Measurements from ENCODE around the gene ETS1.
A peak's percentile ranks its signal among the peaks of the same experiment; 100 is the strongest.

Gene ETS1

GRCh38 chr11:128587415-128587814, at the start of gene ETS1:
Gene ETS1 (minus strand): TSS chr11:128587558. CDS start chr11:128573130, 14,428 bp downstream.
- Histone ChIP-seq H3K9me3 (no peaks in the 10 kb centered on the region), H3K27me3 (no peaks in the 10 kb centered on the region), H3K4me1 (peaks cover 26% of the 10 kb centered on the region), H3K4me2 (peak within 1 kb of the TSS; percentile 67), H3K27ac (no peak within 1 kb of the TSS), H3K4me3 (no peak within 1 kb of the TSS), H4K20me1 (no peaks in the 10 kb centered on the region), H3K36me3 (no peaks in the 10 kb centered on the region), H3K9ac (no peak within 1 kb of the TSS)
- TF ChIP-seq Cebpa-rat (IDR thresholded peaks at IDR 0.05) = no peak

GRCh38 chr11:128634395-128634794, 47.0 kb upstream of the ETS1 start:
- Histone ChIP-seq H3K36me3 (no peaks in the 10 kb centered on the region), H3K4me1 (peaks cover 56% of the 10 kb centered on the region), H3K9me3 (peaks cover 13% of the 10 kb centered on the region), H3K4me3 (no peak overlapping the region), H4K20me1 (no peaks in the 10 kb centered on the region), H3K4me2 (no peak overlapping the region), H3K27ac (no peak overlapping the region), H3K9ac (no peak overlapping the region), H3K27me3 (no peaks in the 10 kb centered on the region)
- no peak for TF ChIP-seq Cebpa-rat (IDR thresholded peaks at IDR 0.05)

GRCh38 chr11:128633384-128633965, 46.1 kb upstream of the ETS1 start:
- Histone ChIP-seq H3K4me3 (no peak overlapping the region), H4K20me1 (no peaks in the 10 kb centered on the region), H3K27me3 (no peaks in the 10 kb centered on the region), H3K9me3 (peaks cover 5% of the 10 kb centered on the region; the same call in 1 of the 2 replicates), H3K27ac (0 out of 2 replicates have a peak overlapping the region, but pooled peaks have one; percentile 42), H3K4me1 (peaks cover 65% of the 10 kb centered on the region), H3K9ac (no peak overlapping the region), H3K36me3 (no peaks in the 10 kb centered on the region), H3K4me2 (peak overlapping the region; percentile 61; the same call in 1 of the 2 replicates)
- TF ChIP-seq Cebpa-rat (IDR thresholded peaks at IDR 0.05) = no peak

- no peak overlapping the region for H3K9ac ChIP-seq
Observed at GRCh38 chr11:128632141-128632791, 44.9 kb upstream of the ETS1 start.

GRCh38 chr11:128630367-128631230, 43.2 kb upstream of the ETS1 start:
- H3K27me3 ChIP-seq = no peaks in the 10 kb centered on the region
- peak overlapping the region; percentile 54 for H3K9ac ChIP-seq
- H3K4me2 ChIP-seq = peak overlapping the region; percentile 86
- no peaks in the 10 kb centered on the region for H3K9me3 ChIP-seq
- TF ChIP-seq Cebpa-rat (IDR thresholded peaks at IDR 0.05) = no peak
- peaks cover 79% of the 10 kb centered on the region for H3K4me1 ChIP-seq
- H4K20me1 ChIP-seq = no peaks in the 10 kb centered on the region
- no peak overlapping the region for H3K4me3 ChIP-seq
- H3K27ac ChIP-seq = peak overlapping the region; percentile 90
- H3K36me3 ChIP-seq = no peaks in the 10 kb centered on the region

More at GRCh38 chr11:128632141-128632791, 44.9 kb upstream of the ETS1 start:
- Histone ChIP-seq H4K20me1 (no peaks in the 10 kb centered on the region), H3K4me2 (peak overlapping the region; percentile 61), H3K4me3 (no peak overlapping the region), H3K4me1 (peaks cover 75% of the 10 kb centered on the region), H3K27me3 (no peaks in the 10 kb centered on the region), H3K36me3 (no peaks in the 10 kb centered on the region), H3K9me3 (no peaks in the 10 kb centered on the region), H3K27ac (peak overlapping the region; percentile 42)
- no peak for TF ChIP-seq Cebpa-rat (IDR thresholded peaks at IDR 0.05)

- no peaks in the 10 kb centered on the region for H3K36me3 ChIP-seq
- no peaks in the 10 kb centered on the region for H3K9me3 ChIP-seq
- H3K27me3 ChIP-seq = no peaks in the 10 kb centered on the region
- H3K9ac ChIP-seq = peak overlapping the region; percentile 66
- no peak for TF ChIP-seq Cebpa-rat (IDR thresholded peaks at IDR 0.05)
- no peaks in the 10 kb centered on the region for H4K20me1 ChIP-seq
- H3K4me3 ChIP-seq = 0 out of 2 replicates have a peak overlapping the region, but pooled peaks have one; percentile 9
- peak overlapping the region; percentile 90 for H3K27ac ChIP-seq
- peaks cover 89% of the 10 kb centered on the region for H3K4me1 ChIP-seq
- H3K4me2 ChIP-seq = peak overlapping the region; percentile 86
Observed at GRCh38 chr11:128629516-128630106, 42.3 kb upstream of the ETS1 start.

- Histone ChIP-seq H3K4me3 (peak overlapping the region; percentile 9; the same call in 1 of the 2 replicates), H4K20me1 (no peaks in the 10 kb centered on the region), H3K36me3 (no peaks in the 10 kb centered on the region), H3K27ac (peak overlapping the region; percentile 90), H3K9ac (peak overlapping the region; percentile 66), H3K4me2 (peak overlapping the region; percentile 86), H3K27me3 (no peaks in the 10 kb centered on the region), H3K4me1 (peaks cover 98% of the 10 kb centered on the region), H3K9me3 (no peaks in the 10 kb centered on the region)
- no peak for TF ChIP-seq Cebpa-rat (IDR thresholded peaks at IDR 0.05)
Observed at GRCh38 chr11:128628686-128629085, 41.3 kb upstream of the ETS1 start.

- Histone ChIP-seq H3K4me3 (peak overlapping the region; percentile 9; the same call in 1 of the 2 replicates), H3K27ac (peak overlapping the region; percentile 90), H3K4me1 (peaks cover 99% of the 10 kb centered on the region), H3K9me3 (no peaks in the 10 kb centered on the region), H4K20me1 (no peaks in the 10 kb centered on the region), H3K27me3 (no peaks in the 10 kb centered on the region), H3K4me2 (peak overlapping the region; percentile 86), H3K9ac (peak overlapping the region; percentile 66), H3K36me3 (no peaks in the 10 kb centered on the region)
- TF ChIP-seq Cebpa-rat (IDR thresholded peaks at IDR 0.05) = no peak
Observed at GRCh38 chr11:128628325-128628673, 40.9 kb upstream of the ETS1 start.

GRCh38 chr11:128627666-128628324, 40.4 kb upstream of the ETS1 start:
- no peak for TF ChIP-seq Cebpa-rat (IDR thresholded peaks at IDR 0.05)
- Histone ChIP-seq H3K9me3 (no peaks in the 10 kb centered on the region), H3K4me2 (peak overlapping the region; percentile 86), H3K4me3 (peak overlapping the region; percentile 4; the same call in 1 of the 2 replicates), H3K27ac (peak overlapping the region; percentile 90), H3K4me1 (peaks cover 99% of the 10 kb centered on the region), H4K20me1 (no peaks in the 10 kb centered on the region), H3K9ac (peak overlapping the region; percentile 66), H3K27me3 (no peaks in the 10 kb centered on the region), H3K36me3 (no peaks in the 10 kb centered on the region)

Data from BLaER1 (cell line).